ENCODE data around the gene DNM3.

The DNM3 gene

DNA sequence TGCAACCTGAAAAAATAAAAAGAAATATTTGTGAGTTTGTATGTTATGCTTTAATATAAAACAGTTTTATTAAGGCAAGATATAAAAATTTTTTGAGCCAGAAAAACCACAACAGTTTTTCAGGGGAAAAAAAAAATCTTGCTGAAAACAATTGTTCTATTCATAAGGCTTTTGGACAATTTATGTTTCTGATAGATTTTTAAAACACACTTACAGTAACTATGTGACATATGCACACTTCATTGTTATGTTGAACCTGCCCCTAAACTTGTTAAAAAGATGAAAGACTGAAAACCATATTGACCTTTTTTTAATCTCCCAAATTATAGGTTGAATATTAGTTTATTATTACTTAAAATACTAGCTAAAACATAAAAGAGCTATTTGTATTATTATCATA, 299.3 kb downstream of the DNM3 start:
- DNase-seq (ENCODE audit: low read depth in 2 of 2) = no peak

GRCh38 chr1:172141341-172141881, 300.1 kb downstream of the DNM3 start:
- no peak for DNase-seq (ENCODE audit: low read depth in 2 of 2)

DNA sequence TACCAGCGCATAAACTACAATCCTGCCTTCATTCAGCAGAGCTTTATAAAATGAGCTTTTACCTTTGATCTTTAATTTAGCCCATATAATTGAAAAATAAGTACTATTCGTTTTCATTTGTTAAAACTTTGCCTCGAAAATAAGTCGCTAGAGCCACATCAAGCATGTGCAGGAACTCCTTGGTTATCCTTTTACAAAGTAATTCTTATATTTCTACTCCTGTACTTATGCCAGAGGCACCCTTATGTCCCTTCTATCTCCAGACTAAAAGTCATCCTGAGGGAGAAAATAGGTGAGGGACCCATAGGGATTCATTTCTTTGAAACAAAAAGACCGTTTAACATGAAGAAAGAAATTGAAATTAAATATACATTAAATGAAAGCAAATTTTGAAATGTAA, 301.0 kb downstream of the DNM3 start:
- DNase-seq (ENCODE audit: low read depth in 2 of 2) = no peak

DNA sequence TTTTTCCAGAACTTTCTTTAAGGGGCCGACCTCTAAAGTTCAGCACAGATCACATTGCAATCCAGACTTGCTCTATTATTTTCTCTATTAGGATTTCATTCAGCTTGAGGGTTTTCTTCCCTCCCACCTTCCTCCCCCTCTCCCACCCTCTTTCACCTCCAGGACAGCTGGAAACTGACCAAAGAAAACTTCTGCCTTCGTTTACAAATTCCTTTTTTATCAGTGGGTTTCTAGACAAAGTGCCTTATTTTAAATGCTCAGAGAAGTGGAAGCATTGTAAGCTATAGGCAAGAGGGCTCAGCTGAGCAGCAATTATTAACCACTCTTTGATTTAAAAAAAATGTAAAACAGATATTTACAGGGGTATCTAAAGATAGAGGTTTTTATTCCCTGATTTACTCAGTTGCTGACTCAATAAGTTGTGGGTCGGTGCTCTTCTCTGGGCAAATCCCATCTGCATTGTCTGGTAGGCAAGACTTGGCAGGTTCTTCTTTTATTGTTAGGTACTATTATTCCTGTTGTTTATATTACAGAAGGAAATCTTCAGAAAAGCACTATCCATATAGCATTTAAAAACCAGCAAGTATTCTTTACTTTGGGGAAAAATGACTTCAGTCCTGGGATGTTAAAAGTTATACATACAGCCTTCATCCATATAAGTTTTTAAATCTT, 302.2 kb downstream of the DNM3 start:
- DNase-seq (ENCODE audit: low read depth in 2 of 2) = no peak

DNA sequence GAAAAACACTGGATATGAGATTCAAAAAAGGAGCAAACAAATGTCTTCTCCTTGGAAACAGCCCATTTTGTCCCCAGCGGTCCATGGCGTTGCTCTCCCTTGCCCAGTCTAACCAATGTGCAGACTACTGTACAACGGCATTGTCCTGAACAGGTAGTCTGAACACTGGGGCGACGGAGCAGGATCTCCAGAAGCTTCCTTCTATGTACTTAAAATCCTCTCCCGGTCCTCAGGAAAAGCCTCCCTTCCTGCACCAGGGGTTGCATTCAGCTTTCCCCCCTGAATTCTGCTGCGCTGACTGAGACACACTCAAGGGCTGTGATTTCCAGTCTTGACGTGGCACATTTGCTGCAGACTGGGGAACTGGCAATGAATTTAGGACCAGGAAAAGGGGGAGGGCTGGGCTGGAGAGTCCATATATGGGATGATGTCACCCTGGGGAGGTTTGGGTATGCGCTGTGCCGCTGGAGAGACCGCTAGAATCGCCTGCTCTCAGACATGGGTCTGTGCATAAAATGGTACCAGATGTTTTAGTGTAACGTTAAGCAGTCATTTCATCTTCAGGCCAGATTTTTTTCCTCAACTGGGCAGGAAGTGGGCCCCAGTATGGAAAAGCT, 303.3 kb downstream of the DNM3 start:
- no peak for DNase-seq (ENCODE audit: low read depth in 2 of 2)

- DNase-seq (ENCODE audit: low read depth in 2 of 2) = no peak
Measured at GRCh38 chr1:172145231-172145651, 303.9 kb downstream of the DNM3 start.

GRCh38 chr1:172145656-172146055, 304.4 kb downstream of the DNM3 start:
- DNase-seq (ENCODE audit: low read depth in 2 of 2) = no peak

DNA sequence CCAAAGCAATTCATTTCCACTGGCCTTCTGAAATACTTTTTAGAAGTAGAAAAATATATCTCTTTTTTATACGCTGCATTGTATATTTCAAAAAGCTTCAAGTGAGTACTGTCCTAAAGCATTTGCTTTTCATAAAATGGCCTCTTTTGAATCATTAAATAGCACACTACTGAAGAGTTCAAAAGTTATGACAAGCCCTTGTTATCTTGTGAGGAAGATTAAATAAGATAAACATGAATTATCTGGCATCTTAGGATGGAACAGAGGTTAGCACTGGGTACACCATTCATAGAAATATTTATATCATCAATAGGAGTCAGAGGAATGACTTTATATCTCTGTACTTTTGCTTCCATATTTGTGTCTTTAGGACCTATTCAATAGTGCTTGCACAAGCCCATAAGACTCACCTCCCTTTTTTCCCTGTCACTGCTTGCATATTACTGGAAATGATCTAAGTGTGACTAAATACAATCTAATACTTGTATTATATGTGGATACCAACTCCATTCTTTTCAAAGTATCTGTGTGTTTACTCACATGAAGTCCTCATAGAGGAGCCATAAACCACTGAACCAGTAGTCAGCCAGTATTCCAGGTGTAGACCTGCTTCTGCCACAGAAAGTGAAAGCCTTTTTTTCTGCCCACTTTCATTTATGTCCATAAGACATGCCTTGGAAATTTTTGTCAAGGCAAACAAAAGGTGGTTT, 305.0 kb downstream of the DNM3 start:
- no peak for DNase-seq (ENCODE audit: low read depth in 2 of 2)

- DNase-seq (ENCODE audit: low read depth in 2 of 2) = no peak
Measured at GRCh38 chr1:172147541-172147940, 306.2 kb downstream of the DNM3 start.

DNA sequence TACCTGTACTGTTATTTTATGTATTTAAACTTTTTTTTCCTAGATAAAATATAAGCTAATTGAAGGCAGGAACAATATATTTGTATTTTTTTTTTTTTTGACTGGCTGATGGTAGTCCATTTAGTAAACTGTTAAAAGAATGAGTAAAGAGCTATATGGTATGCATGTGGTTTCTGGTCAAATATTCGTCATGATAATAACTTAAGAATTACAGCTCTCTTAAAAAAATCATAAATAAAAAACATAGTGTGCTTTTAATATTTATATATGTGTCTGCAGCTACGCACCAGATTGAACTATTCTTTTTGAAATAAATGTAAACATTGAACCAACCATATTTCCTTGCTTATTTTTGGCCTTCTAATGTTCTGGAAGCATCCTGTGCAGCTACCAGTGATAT, 306.9 kb downstream of the DNM3 start:
- DNase-seq (ENCODE audit: low read depth in 2 of 2) = no peak

GRCh38 chr1:172148707-172149106, 307.4 kb downstream of the DNM3 start:
- DNase-seq (ENCODE audit: low read depth in 2 of 2) = no peak

GRCh38 chr1:172149346-172149745, 308.0 kb downstream of the DNM3 start:
- DNase-seq (ENCODE audit: low read depth in 2 of 2) = no peak

DNA sequence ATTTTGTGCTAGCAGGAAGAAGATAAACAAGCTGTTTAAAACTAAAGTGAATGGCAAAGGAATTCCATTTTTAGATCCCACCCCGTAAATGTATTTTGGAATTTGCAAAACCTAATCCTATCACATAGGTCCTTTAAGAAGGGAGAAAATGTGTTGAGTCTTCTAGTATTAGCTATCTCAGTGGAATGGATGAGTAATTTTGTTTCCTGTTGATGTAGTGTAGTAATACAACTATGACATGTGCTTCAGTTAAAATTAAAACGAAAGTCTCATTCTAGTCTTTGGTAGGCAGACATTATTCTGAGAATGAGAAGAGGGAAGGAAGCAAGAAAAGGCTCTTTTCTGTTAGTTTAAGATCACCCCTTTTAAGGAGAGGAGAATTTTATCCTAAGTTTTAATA, 313.3 kb downstream of the DNM3 start:
- no peak for DNase-seq (ENCODE audit: low read depth in 2 of 2)

- no peak for DNase-seq (ENCODE audit: low read depth in 2 of 2)
Measured at GRCh38 chr1:172155766-172156165, 314.5 kb downstream of the DNM3 start.

- DNase-seq (ENCODE audit: low read depth in 2 of 2) = no peak
Measured at GRCh38 chr1:172162236-172162635, 320.9 kb downstream of the DNM3 start.

GRCh38 chr1:172163498-172164215, 322.4 kb downstream of the DNM3 start:
- DNase-seq (ENCODE audit: low read depth in 2 of 2) = no peak

DNA sequence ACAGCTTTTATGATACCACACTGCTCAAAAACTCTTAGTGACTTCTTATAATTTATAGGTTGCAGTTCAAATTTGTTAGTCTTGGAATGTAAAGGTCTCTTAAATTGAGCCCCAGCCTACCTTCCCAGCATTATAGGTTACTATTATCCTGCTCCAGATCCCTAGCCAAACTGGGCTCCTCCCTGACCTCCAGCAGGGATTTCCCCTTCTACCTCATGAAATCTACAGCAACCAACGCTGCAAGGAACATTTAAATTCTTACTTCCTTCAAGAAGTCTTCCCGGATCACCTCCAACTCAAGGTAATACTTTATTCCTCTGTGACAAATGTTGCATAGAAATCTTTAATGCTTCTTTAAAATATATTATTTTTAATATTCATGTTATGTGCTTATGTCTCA, 324.1 kb downstream of the DNM3 start:
- no peak for DNase-seq (ENCODE audit: low read depth in 2 of 2)

- DNase-seq (ENCODE audit: low read depth in 2 of 2) = no peak
Measured at GRCh38 chr1:172167796-172168596, 326.7 kb downstream of the DNM3 start.

- DNase-seq (ENCODE audit: low read depth in 2 of 2) = no peak
Measured at GRCh38 chr1:172168597-172168872, 327.2 kb downstream of the DNM3 start.

- no peak for DNase-seq (ENCODE audit: low read depth in 2 of 2)
Measured at GRCh38 chr1:172169836-172170235, 328.5 kb downstream of the DNM3 start.

- DNase-seq (ENCODE audit: low read depth in 2 of 2) = no peak
Measured at GRCh38 chr1:172172352-172172831, 331.1 kb downstream of the DNM3 start.

Data from stimulated activated CD8-positive, alpha-beta memory T cell treated with anti-CD3 and anti-CD28 coated beads, Interleukin-15, amount 100 ng/mL, for 4 hours (primary cell).